Panc1 (cell line): ENCODE data around the gene TBC1D10A. TPM values are rescaled to one million over a fixed set of nuclear protein-coding genes. Genes with fewer than 3 reads are reported as not detected.

ENCODE experiments used
- ATAC-seq: fragments of 200-7000 bp; cut with Tn5 transposase; 2 replicates; pipeline ENCODE4 v1.9.1; 2020; ENCODE audit warnings: mild to moderate bottlenecking, moderate library complexity
- BruUV-seq: library from RNA; stranded (reverse); fragments of 400-500 nt; replicated peaks from 2 replicates; lab custom pipeline; 2021; lab: Mats Ljungman, UMichigan
- CTCF ChIA-PET: fragments of 300-600 bp; sonication (Branson Sonifier 250); formaldehyde crosslinking; loops from one replicate; lab custom pipeline; 2022; ENCODE audit warnings: antibody characterized with exemption; lab: Charles Lee
- POLR2A ChIA-PET: fragments of 300-600 bp; sonication (Branson Sonifier 250); formaldehyde crosslinking; loops from one replicate; lab custom pipeline; 2022; ENCODE audit warnings: antibody characterized with exemption; lab: Charles Lee
- DNase-seq: peaks from one replicate; pipeline ENCODE4 v3.0.0-alpha.2; 2010; ENCODE audit warnings: low read depth, low spot score
- H3K27ac ChIP-seq: 2 replicates; pipeline ENCODE4 v1.5.1; 2011; ENCODE audit warnings: mild to moderate bottlenecking, low read length, inconsistent platforms
- H3K27me3 ChIP-seq: fragments of 200-500 bp; sonication (Bioruptor generic); 2 replicates; pipeline ENCODE4 v1.6.0; 2014; ENCODE audit warnings: low read length, inconsistent platforms; ENCODE audit not compliant: control insufficient read depth, insufficient read depth
- H3K36me3 ChIP-seq: fragments of 200-500 bp; sonication (Bioruptor generic); 2 replicates; pipeline ENCODE4 v1.5.1; 2014; ENCODE audit warnings: inconsistent platforms, mild to moderate bottlenecking, low read length, moderate library complexity; ENCODE audit not compliant: control insufficient read depth, insufficient read depth
- H3K4me1 ChIP-seq: 2 replicates; pipeline ENCODE4 v1.5.1; 2011; ENCODE audit warnings: inconsistent platforms, mild to moderate bottlenecking, low read length, moderate library complexity; ENCODE audit not compliant: control insufficient read depth, insufficient read depth
- H3K4me3 ChIP-seq, 2 experiments: 2 replicates each; pipeline ENCODE4 v1.5.1; 2011 to 2012; ENCODE audit warnings: low read depth in 2 of 2, low read length in 2 of 2, mild to moderate bottlenecking in 2 of 2, inconsistent platforms in 1 of 2, moderate library complexity in 1 of 2
- H3K9me3 ChIP-seq: fragments of 200-500 bp; sonication (Bioruptor generic); 2 replicates; pipeline ENCODE4 v1.5.1; 2014; ENCODE audit warnings: low read depth, mild to moderate bottlenecking, inconsistent platforms, low read length, moderate library complexity; ENCODE audit not compliant: control insufficient read depth, insufficient read depth
- POLR2AphosphoS5 ChIP-seq: IDR thresholded peaks from 2 replicates; pipeline ENCODE4 v1.6.1; 2012; ENCODE audit warnings: mild to moderate bottlenecking, low read depth, low read length, moderate library complexity
- SIN3A ChIP-seq: IDR thresholded peaks from 2 replicates; pipeline ENCODE4 v1.6.1; 2012; ENCODE audit warnings: low read depth, mild to moderate bottlenecking, low read length, moderate library complexity, borderline replicate concordance; ENCODE audit not compliant: insufficient read depth
- TCF7L2 ChIP-seq: IDR thresholded peaks from 2 replicates; pipeline ENCODE4 v1.6.1; 2011; ENCODE audit warnings: mild to moderate bottlenecking, low read depth, low read length, inconsistent platforms
- in situ Hi-C: cut with HindIII; loops from 2 replicates; pipeline ENCODE4 v1.10.0; 2016; ENCODE audit warnings: low sequenced_read_pairs, low pct_unique_long_range_greater_than_20kb
- intact Hi-C: fragments of 100-400 bp; cut with micrococcal nuclease; formaldehyde crosslinking; loops from one replicate; pipeline ENCODE4 v1.10.0; 2022; ENCODE audit not compliant: unreplicated experiment
- total RNA-seq: library from RNA; stranded (reverse); gene quantifications from one replicate; pipeline ENCODE4 v1.2.1, GENCODE V29; 2021; ENCODE audit not compliant: unreplicated experiment
- TF ChIP-seq, protein P1 (sequence below): fragments of 450-650 bp; IDR thresholded peaks from 2 replicates; pipeline ENCODE4 v1.5.1; 2017; ENCODE audit warnings: mild to moderate bottlenecking
- TF ChIP-seq, protein P2 (sequence below), 2 experiments: IDR thresholded peaks; 2 replicates each; pipeline ENCODE4 v1.6.1; 2011 to 2012; ENCODE audit warnings: low read depth in 2 of 2, control low read depth in 1 of 2, low read length in 1 of 2, mild to moderate bottlenecking in 1 of 2, moderate library complexity in 1 of 2; ENCODE audit not compliant: insufficient read depth in 1 of 2

Gene TBC1D10A
- total RNA-seq, 1 experiment from 2014 or later, result 14.9 TPM

DNA sequence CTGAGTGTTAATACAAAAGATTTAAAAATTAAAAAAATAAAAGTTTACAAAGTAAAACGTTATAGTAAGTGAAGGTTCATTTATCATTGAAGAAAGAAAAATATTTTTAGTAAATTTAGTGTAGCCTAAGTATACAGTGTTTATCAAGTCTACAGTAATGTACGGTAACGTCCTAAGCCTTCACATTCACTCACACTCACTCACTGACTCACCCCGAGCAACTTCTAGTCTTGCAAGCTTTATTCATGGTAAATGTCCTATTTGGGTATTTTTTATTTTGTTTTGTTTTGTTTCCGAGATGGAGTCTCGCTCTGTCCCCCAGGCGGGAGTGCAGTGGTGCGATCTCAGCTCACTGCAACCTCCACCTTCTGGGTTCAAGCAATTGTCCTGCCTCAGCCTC, 46.2 kb downstream of the TBC1D10A start:
- POLR2A ChIA-PET, result no interaction called here
- H3K4me1 ChIP-seq, result no peaks in the 10 kb centered on the region; the same call in 1 of the 2 replicates
- no TSS peak for BruUV-seq
- intact Hi-C loops, result no loop called here
- in situ Hi-C loops, result no loop called here
- DNase-seq (no peak), ATAC-seq (no peak)
- no peak overlapping the region for H3K4me3 ChIP-seq
- TF ChIP-seq SIN3A, result no peak
- no peak for TF ChIP-seq TCF7L2
- TF ChIP-seq, protein P1, sequence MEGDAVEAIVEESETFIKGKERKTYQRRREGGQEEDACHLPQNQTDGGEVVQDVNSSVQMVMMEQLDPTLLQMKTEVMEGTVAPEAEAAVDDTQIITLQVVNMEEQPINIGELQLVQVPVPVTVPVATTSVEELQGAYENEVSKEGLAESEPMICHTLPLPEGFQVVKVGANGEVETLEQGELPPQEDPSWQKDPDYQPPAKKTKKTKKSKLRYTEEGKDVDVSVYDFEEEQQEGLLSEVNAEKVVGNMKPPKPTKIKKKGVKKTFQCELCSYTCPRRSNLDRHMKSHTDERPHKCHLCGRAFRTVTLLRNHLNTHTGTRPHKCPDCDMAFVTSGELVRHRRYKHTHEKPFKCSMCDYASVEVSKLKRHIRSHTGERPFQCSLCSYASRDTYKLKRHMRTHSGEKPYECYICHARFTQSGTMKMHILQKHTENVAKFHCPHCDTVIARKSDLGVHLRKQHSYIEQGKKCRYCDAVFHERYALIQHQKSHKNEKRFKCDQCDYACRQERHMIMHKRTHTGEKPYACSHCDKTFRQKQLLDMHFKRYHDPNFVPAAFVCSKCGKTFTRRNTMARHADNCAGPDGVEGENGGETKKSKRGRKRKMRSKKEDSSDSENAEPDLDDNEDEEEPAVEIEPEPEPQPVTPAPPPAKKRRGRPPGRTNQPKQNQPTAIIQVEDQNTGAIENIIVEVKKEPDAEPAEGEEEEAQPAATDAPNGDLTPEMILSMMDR, result no peak
- no peak for TF ChIP-seq POLR2AphosphoS5
- TF ChIP-seq, protein P2, sequence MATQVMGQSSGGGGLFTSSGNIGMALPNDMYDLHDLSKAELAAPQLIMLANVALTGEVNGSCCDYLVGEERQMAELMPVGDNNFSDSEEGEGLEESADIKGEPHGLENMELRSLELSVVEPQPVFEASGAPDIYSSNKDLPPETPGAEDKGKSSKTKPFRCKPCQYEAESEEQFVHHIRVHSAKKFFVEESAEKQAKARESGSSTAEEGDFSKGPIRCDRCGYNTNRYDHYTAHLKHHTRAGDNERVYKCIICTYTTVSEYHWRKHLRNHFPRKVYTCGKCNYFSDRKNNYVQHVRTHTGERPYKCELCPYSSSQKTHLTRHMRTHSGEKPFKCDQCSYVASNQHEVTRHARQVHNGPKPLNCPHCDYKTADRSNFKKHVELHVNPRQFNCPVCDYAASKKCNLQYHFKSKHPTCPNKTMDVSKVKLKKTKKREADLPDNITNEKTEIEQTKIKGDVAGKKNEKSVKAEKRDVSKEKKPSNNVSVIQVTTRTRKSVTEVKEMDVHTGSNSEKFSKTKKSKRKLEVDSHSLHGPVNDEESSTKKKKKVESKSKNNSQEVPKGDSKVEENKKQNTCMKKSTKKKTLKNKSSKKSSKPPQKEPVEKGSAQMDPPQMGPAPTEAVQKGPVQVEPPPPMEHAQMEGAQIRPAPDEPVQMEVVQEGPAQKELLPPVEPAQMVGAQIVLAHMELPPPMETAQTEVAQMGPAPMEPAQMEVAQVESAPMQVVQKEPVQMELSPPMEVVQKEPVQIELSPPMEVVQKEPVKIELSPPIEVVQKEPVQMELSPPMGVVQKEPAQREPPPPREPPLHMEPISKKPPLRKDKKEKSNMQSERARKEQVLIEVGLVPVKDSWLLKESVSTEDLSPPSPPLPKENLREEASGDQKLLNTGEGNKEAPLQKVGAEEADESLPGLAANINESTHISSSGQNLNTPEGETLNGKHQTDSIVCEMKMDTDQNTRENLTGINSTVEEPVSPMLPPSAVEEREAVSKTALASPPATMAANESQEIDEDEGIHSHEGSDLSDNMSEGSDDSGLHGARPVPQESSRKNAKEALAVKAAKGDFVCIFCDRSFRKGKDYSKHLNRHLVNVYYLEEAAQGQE (IDR thresholded peaks at IDR 0.05; ENCODE audit: insufficient read depth in 1 of 2, low read depth in 2 of 2, low read length in 1 of 2), result no peak
- no peaks in the 10 kb centered on the region for H3K9me3 ChIP-seq
- H3K27ac ChIP-seq, result no peak overlapping the region
- CTCF ChIA-PET, result interaction anchor here (0.5 to 0.7 kb wide), 2 partner anchors 34 to 216 kb away, joined by 3 to 5 read pairs; no protein-coding TSS in a partner anchor
- H3K27me3 ChIP-seq, result no peaks in the 10 kb centered on the region
- no peaks in the 10 kb centered on the region for H3K36me3 ChIP-seq

DNA sequence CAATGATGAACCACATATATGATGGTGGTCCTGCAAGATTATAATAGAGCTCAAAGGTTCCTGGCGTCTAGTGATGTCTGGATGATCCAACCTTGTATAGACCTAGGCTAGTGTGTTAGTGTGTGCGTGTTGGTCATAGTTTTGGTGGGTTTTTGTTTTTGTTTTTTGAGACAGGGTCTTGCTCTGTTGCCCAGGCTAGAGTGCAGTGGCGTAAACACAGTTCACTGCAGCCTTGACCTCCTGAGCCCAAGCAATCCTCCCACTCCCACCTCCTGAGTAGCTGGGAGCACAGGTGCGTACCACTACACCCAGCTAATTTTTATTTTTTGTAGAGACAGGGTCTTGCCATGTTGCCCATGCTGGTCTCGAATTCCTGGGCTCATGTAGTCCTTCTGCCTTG, 46.8 kb downstream of the TBC1D10A start:
- Histone ChIP-seq H3K27me3 (no peaks in the 10 kb centered on the region), H3K36me3 (no peaks in the 10 kb centered on the region), H3K4me3 (no peak overlapping the region), H3K9me3 (no peaks in the 10 kb centered on the region), H3K27ac (no peak overlapping the region), H3K4me1 (no peaks in the 10 kb centered on the region; the same call in 1 of the 2 replicates)
- TF ChIP-seq POLR2AphosphoS5 (no peak), TCF7L2 (no peak), SIN3A (no peak)
- TF ChIP-seq, protein P1, result no peak
- TF ChIP-seq, protein P2 (IDR thresholded peaks at IDR 0.05; ENCODE audit: insufficient read depth in 1 of 2, low read depth in 2 of 2, low read length in 1 of 2), result no peak
- no peak for ATAC-seq
- ChIA-PET POLR2A (no interaction called here), CTCF (interaction anchor here (0.5 kb wide), 1 partner anchor 217 kb away, joined by 3 read pairs; no protein-coding TSS in a partner anchor)
- DNase-seq, result no peak
- BruUV-seq, result no TSS peak
- in situ Hi-C loops (no loop called here), intact Hi-C loops (no loop called here)
